ENCODE results near the gene ZNF320. TPM values are rescaled to one million over a fixed set of nuclear protein-coding genes. Genes with fewer than 3 reads are reported as not detected.
"Not testable (repeated sequence)": the region's sequence is repeated elsewhere in the genome, so short reads cannot be mapped to it uniquely, and the experiment has no call there.

Gene ZNF320
- total RNA-seq, 1 donor from 2014 or later = 11.4 TPM

GRCh38 chr19:52922841-52923777 is 25.7 kb upstream of the ZNF320 start, which contains the start of gene ZNF888:
Gene ZNF888, minus strand, starts transcription at chr19:52923428. Its CDS starts 5,555 bp downstream, at chr19:52917873.
- intact Hi-C loops (cut with micrococcal nuclease) = loop anchor here (2.0 kb wide), 12 partner anchors 20 to 782 kb away; partner anchors contain the start of genes ZNF160, ZNF320, ZNF468 and ZNF525

- intact Hi-C loops (cut with micrococcal nuclease) = no loop called here
These were observed 20.1 kb upstream of the ZNF320 start for GRCh38 chr19:52917531-52917930.

GRCh38 chr19:52910648-52911047 is 13.2 kb upstream of the ZNF320 start:
- intact Hi-C loops (cut with micrococcal nuclease) = no loop called here

DNA sequence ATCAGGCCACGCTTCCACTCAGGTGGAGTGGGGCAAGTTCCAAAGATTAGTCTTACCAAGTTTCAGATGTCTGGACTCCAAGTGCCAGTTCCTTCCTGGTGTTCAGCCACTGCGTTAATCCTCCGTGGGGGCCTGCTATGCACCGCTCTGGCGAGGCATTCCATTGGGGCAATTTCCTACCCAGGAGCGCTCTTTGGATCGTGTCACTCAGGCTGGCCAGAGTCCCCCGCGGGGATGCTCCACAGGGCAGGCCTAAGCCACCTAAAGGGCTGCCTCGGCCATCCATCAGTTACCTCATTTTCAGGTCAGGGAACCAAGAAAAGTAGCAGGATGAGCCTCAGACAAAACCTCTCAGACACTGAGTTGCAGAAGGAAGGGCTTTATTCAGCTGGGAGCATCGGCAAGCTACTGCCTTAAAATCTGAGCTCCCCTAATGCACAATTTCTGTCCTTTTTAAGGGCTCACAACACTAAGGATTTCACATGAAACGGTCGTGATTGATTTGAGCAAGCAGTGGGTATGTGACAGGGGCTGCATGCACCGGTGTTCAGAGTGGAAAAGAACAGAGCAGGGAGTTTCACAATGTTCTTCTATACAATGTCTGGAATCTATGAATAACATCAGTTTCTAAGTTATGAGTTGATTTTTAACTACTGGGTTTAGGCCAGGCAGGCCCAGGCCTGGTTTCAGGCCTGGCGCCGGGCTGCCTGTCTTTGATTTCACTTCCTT is 6.8 kb upstream of the ZNF320 start:
- intact Hi-C loops (cut with micrococcal nuclease) = not testable (repeated sequence)

GRCh38 chr19:52901842-52902241 is 4.4 kb upstream of the ZNF320 start:
- intact Hi-C loops (cut with micrococcal nuclease) = no loop called here

DNA sequence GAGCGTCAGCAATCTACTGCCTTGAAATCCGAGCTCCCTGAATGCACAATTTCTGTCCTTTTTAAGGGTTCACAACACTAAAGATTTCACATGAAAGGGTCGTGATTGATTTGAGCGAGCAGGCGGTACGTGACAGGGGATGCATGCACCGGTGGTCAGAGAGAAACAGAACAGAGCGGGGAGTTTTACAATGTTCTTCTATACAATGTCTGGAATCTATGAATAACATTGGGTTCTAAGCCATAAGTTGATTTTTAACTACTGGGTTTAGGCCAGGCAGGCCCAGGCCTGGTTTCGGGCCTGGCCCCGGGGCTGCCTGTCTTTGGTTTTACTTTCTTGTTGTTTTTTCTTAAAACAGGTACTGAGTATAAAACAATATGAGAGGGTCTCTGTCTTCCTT is 1.2 kb upstream of the ZNF320 start:
- intact Hi-C loops (cut with micrococcal nuclease) = loop anchor here (5.0 kb wide), 1 partner anchor 501 kb away; the partner anchor contains the start of gene ZNF528

GRCh38 chr19:52898101-52898500 is 666 bp upstream of the ZNF320 start:
- intact Hi-C loops (cut with micrococcal nuclease) = loop anchor here (5.0 kb wide), 1 partner anchor 501 kb away; the partner anchor contains the start of gene ZNF528

- intact Hi-C loops (cut with micrococcal nuclease) = loop anchor here (1.0 to 5.0 kb wide), 18 partner anchors 26 to 624 kb away; partner anchors contain the start of genes ZNF160, ZNF468, ZNF528 and ZNF600
These were observed 851 bp downstream of the ZNF320 start for GRCh38 chr19:52896431-52897137.

- intact Hi-C loops (cut with micrococcal nuclease) = no loop called here
These were observed 6.1 kb downstream of the ZNF320 start for GRCh38 chr19:52891336-52891735.

GRCh38 chr19:52889931-52890330 is 7.5 kb downstream of the ZNF320 start:
- intact Hi-C loops (cut with micrococcal nuclease) = loop anchor here (2.0 kb wide), 1 partner anchor 25 kb away; no protein-coding TSS in a partner anchor

GRCh38 chr19:52889076-52889475 is 8.4 kb downstream of the ZNF320 start:
- intact Hi-C loops (cut with micrococcal nuclease) = loop anchor here (2.0 kb wide), 1 partner anchor 26 kb away; no protein-coding TSS in a partner anchor

DNA sequence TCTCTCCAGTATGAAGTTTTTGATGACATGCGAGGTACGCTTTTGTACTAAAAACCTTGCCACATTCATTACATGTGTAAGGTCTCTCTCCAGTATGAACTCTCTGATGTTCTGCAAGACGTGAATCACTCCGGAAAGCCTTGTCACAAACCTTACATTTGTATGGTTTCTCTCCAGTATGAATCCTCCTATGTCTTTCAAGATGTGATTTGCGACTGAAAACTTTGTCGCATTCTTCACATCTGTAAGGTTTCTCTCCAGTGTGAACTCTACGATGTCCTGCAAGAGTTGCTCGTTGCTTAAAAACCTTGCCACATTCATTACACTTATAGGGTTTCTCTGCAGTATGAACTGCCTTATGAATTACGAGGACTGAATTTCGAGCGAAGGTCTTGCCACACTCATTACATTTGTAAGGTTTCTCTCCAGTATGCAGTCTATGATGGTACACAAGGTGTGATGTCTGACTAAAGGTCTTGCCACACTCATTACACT is 16.5 kb downstream of the ZNF320 start:
- intact Hi-C loops (cut with micrococcal nuclease) = no loop called here

DNA sequence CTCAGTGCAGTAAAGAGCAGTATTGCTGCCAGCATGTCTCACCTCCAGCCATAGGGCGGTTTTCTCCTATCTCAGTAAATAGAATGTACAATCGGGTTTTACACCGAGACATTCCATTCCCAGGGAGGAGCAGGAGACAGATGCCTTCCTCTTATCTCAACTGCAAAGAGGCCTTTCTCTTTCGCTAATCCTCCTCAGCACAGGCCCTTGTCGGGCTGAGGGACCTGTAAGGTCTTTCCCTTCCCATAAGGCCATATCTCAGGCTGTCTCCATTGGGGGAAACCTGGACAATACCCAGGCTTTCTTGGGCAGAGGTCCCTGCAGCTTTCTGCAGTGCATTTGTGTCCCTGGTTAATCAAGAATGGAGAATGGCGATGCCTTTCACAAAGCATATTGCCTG is 24.4 kb downstream of the ZNF320 start:
- intact Hi-C loops (cut with micrococcal nuclease) = not testable (repeated sequence)

DNA sequence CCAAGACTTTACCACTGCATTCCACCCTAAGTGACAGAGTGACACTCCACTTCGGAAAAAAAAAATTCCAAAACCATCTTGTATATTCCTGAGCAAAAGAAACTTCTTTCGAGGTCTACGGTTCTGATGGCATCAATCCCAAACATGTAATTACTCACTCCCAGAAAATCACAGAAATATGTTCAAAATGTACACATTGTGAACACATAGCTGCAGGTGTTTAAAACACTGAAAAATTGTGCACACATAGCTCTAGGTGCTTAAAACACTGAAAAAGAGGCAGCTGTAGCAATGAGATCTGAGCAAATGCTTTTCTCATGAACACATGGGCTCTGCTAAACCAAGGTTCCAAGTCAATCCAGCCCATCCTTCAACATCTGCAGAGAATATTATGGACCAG is 26.0 kb downstream of the ZNF320 start:
- intact Hi-C loops (cut with micrococcal nuclease) = no loop called here

GRCh38 chr19:52868031-52868430 is 29.4 kb downstream of the ZNF320 start:
- intact Hi-C loops (cut with micrococcal nuclease) = not testable (repeated sequence)

DNA sequence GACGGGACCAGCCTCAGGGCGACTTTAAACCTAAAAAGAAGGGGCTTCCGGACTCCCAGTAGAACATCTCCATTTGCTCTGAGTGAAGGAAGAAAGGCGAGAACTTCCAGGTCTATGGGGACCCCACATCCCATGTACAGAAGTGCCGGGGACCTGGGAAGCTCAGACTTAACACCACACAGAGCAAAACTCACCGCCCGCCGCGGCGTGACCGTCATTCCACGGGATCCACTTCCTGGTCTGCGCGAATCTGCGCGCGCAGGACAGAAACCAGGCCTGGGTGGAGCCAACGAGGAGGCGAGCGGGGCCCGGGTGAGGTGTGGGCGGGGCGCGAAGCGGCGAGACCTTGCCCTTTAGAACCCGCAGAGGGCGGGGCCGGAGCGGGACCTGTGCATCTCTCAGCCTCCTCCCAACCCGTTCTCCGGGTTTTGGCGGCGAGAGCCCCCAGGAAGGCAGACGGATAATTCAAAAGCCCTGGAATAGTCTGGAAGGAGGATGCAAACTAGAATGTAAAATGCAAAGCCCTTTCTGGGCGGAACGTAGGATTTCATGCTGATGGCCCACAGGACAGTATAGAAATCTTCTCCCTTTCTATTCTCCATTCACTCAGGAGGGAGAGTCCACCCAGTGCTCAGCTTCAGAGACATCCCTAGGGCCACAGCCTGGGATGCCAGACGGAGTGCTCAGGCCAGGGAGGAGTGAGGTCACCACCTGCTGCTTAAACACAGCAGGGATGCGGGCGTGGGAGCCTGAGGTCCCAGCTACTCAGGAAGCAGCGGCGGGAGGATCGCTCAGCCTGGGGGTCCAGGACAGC is 39.9 kb downstream of the ZNF320 start, which contains the start of gene ZNF468:
Gene ZNF468, minus strand, starts transcription at position 242 of the 814 bp plus-strand sequence. CDS start 3,347 bp downstream, outside the sequence.
- intact Hi-C loops (cut with micrococcal nuclease) = loop anchor here (1.0 to 5.0 kb wide), 12 partner anchors 40 to 588 kb away; partner anchors contain the start of genes ZNF160, ZNF320, ZNF611 and ZNF701

- intact Hi-C loops (cut with micrococcal nuclease) = loop anchor here (1.0 to 5.0 kb wide), 12 partner anchors 41 to 587 kb away; partner anchors contain the start of genes ZNF160, ZNF320, ZNF611 and ZNF701
These were observed 40.7 kb downstream of the ZNF320 start for GRCh38 chr19:52856540-52857377.
